ENCODE results near the gene GLT6D1.

The GLT6D1 gene

GRCh38 chr9:135622415-135623020 is 16.8 kb downstream of the GLT6D1 start:
- DNase-seq (ENCODE audit: low read depth in 2 of 2) = no peak

GRCh38 chr9:135620558-135620957 is 18.8 kb downstream of the GLT6D1 start:
- no peak for DNase-seq (ENCODE audit: low read depth in 2 of 2)

- DNase-seq (ENCODE audit: low read depth in 2 of 2) = no peak
These were observed 19.8 kb downstream of the GLT6D1 start for GRCh38 chr9:135619599-135619886.

- DNase-seq (ENCODE audit: low read depth in 2 of 2) = no peak
These were observed 20.3 kb downstream of the GLT6D1 start for GRCh38 chr9:135618866-135619598.

- no peak for DNase-seq (ENCODE audit: low read depth in 2 of 2)
These were observed 21.3 kb downstream of the GLT6D1 start for GRCh38 chr9:135617991-135618411.

GRCh38 chr9:135617538-135617900 is 21.8 kb downstream of the GLT6D1 start:
- no peak for DNase-seq (ENCODE audit: low read depth in 2 of 2)

- no peak for DNase-seq (ENCODE audit: low read depth in 2 of 2)
These were observed 22.5 kb downstream of the GLT6D1 start for GRCh38 chr9:135616619-135617537.

- no peak for DNase-seq (ENCODE audit: low read depth in 2 of 2)
These were observed 23.4 kb downstream of the GLT6D1 start for GRCh38 chr9:135615666-135616618.

- no peak for DNase-seq (ENCODE audit: low read depth in 2 of 2)
These were observed 24.3 kb downstream of the GLT6D1 start for GRCh38 chr9:135614821-135615665.

GRCh38 chr9:135613946-135614805 is 25.2 kb downstream of the GLT6D1 start:
- DNase-seq (ENCODE audit: low read depth in 2 of 2) = no peak

GRCh38 chr9:135612981-135613910 is 26.1 kb downstream of the GLT6D1 start:
- no peak for DNase-seq (ENCODE audit: low read depth in 2 of 2)

GRCh38 chr9:135612437-135612836 is 26.9 kb downstream of the GLT6D1 start:
- DNase-seq (ENCODE audit: low read depth in 2 of 2) = no peak

GRCh38 chr9:135611875-135612209 is 27.5 kb downstream of the GLT6D1 start:
- no peak for DNase-seq (ENCODE audit: low read depth in 2 of 2)

- no peak for DNase-seq (ENCODE audit: low read depth in 2 of 2)
These were observed 28.0 kb downstream of the GLT6D1 start for GRCh38 chr9:135611142-135611874.

GRCh38 chr9:135610290-135611141 is 28.8 kb downstream of the GLT6D1 start:
- no peak for DNase-seq (ENCODE audit: low read depth in 2 of 2)

GRCh38 chr9:135609366-135609955 is 29.9 kb downstream of the GLT6D1 start:
- no peak for DNase-seq (ENCODE audit: low read depth in 2 of 2)

- DNase-seq (ENCODE audit: low read depth in 2 of 2) = no peak
These were observed 30.4 kb downstream of the GLT6D1 start for GRCh38 chr9:135608999-135609317.
